KMS-11 (cell line): ENCODE measurements around the gene GLIS1.

Source experiments
- H2AFZ ChIP-seq: fragments of 200-600 bp; sonication (generic); 2 replicates; pipeline ENCODE4 v1.6.1; 2016; ENCODE audit warnings: antibody characterized with exemption, mixed run types, low read depth
- H3K27ac ChIP-seq: fragments of 200-600 bp; sonication (generic); 2 replicates; pipeline ENCODE4 v1.6.1; 2016; ENCODE audit warnings: mild to moderate bottlenecking, mixed run types
- H3K27me3 ChIP-seq: fragments of 200-600 bp; sonication (generic); 2 replicates; pipeline ENCODE4 v1.6.1; 2017; ENCODE audit warnings: mild to moderate bottlenecking, low read depth, mixed run types, moderate library complexity; ENCODE audit not compliant: insufficient read depth
- H3K36me3 ChIP-seq: fragments of 200-600 bp; sonication (generic); 2 replicates; pipeline ENCODE4 v1.6.1; 2017; ENCODE audit warnings: mild to moderate bottlenecking, mixed run types; ENCODE audit not compliant: insufficient read depth
- H3K4me1 ChIP-seq: fragments of 200-600 bp; sonication (generic); 2 replicates; pipeline ENCODE4 v1.6.1; 2016; ENCODE audit warnings: mild to moderate bottlenecking, low read depth, mixed run types; ENCODE audit not compliant: poor library complexity, severe bottlenecking
- H3K4me2 ChIP-seq: fragments of 200-600 bp; sonication (generic); 2 replicates; pipeline ENCODE4 v1.7.0; 2016; ENCODE audit warnings: mild to moderate bottlenecking, mixed run types
- H3K4me3 ChIP-seq: fragments of 200-600 bp; sonication (generic); IDR thresholded peaks from 2 replicates; pipeline ENCODE4 v1.6.1; 2017; ENCODE audit warnings: low read depth, low read length, mixed read lengths; ENCODE audit not compliant: insufficient read depth
- H3K79me2 ChIP-seq: fragments of 200-600 bp; sonication (generic); 2 replicates; pipeline ENCODE4 v1.6.1; 2016; ENCODE audit warnings: low read depth, mixed run types; ENCODE audit not compliant: insufficient read depth
- H3K9ac ChIP-seq: fragments of 200-600 bp; sonication (generic); 2 replicates; pipeline ENCODE4 v1.6.1; 2016; ENCODE audit warnings: mild to moderate bottlenecking, mixed run types
- H4K20me1 ChIP-seq: fragments of 200-600 bp; sonication (generic); 2 replicates; pipeline ENCODE4 v1.6.1; 2016; ENCODE audit warnings: mild to moderate bottlenecking, mixed run types; ENCODE audit not compliant: insufficient read depth
- CTCF ChIP-seq: fragments of 200-600 bp; sonication (generic); conservative IDR thresholded peaks from 2 replicates; pipeline ENCODE4 v1.6.1; 2017; ENCODE audit warnings: low read depth, mild to moderate bottlenecking, antibody characterized with exemption, low read length, moderate library complexity, mixed read lengths

Gene GLIS1

GRCh38 chr1:53688381-53689102 is 50.4 kb downstream of the GLIS1 start:
- Histone ChIP-seq H3K27ac (no peak overlapping the region), H3K9ac (no peak overlapping the region), H2AFZ (no peak overlapping the region), H4K20me1 (no peaks in the 10 kb centered on the region), H3K4me2 (no peak overlapping the region), H3K36me3 (no peaks in the 10 kb centered on the region), H3K4me3 (no peak overlapping the region), H3K27me3 (no peaks in the 10 kb centered on the region), H3K4me1 (peaks cover 3% of the 10 kb centered on the region), H3K79me2 (no peaks in the 10 kb centered on the region)
- TF ChIP-seq CTCF = peak; percentile 49

GRCh38 chr1:53687901-53688300 is 51.1 kb downstream of the GLIS1 start:
- no peak overlapping the region for H3K9ac ChIP-seq
- no peaks in the 10 kb centered on the region for H4K20me1 ChIP-seq
- no peaks in the 10 kb centered on the region for H3K36me3 ChIP-seq
- H2AFZ ChIP-seq = no peak overlapping the region
- H3K4me1 ChIP-seq = peaks cover 3% of the 10 kb centered on the region
- no peak overlapping the region for H3K27ac ChIP-seq
- H3K27me3 ChIP-seq = no peaks in the 10 kb centered on the region
- TF ChIP-seq CTCF = no peak
- H3K4me3 ChIP-seq = no peak overlapping the region
- no peaks in the 10 kb centered on the region for H3K79me2 ChIP-seq
- no peak overlapping the region for H3K4me2 ChIP-seq

GRCh38 chr1:53687426-53687825 is 51.5 kb downstream of the GLIS1 start:
- no peaks in the 10 kb centered on the region for H3K36me3 ChIP-seq
- no peaks in the 10 kb centered on the region for H3K79me2 ChIP-seq
- no peaks in the 10 kb centered on the region for H3K27me3 ChIP-seq
- no peak overlapping the region for H3K4me2 ChIP-seq
- H3K9ac ChIP-seq = no peak overlapping the region
- TF ChIP-seq CTCF = no peak
- H3K4me1 ChIP-seq = peaks cover 6% of the 10 kb centered on the region
- H3K27ac ChIP-seq = no peak overlapping the region
- H2AFZ ChIP-seq = no peak overlapping the region
- H4K20me1 ChIP-seq = no peaks in the 10 kb centered on the region
- no peak overlapping the region for H3K4me3 ChIP-seq

GRCh38 chr1:53686965-53687267 is 52.0 kb downstream of the GLIS1 start:
- H3K27me3 ChIP-seq = no peaks in the 10 kb centered on the region
- H2AFZ ChIP-seq = no peak overlapping the region
- no peak overlapping the region for H3K4me3 ChIP-seq
- no peaks in the 10 kb centered on the region for H4K20me1 ChIP-seq
- H3K9ac ChIP-seq = no peak overlapping the region
- H3K4me2 ChIP-seq = no peak overlapping the region
- no peak overlapping the region for H3K27ac ChIP-seq
- H3K4me1 ChIP-seq = peaks cover 9% of the 10 kb centered on the region
- H3K79me2 ChIP-seq = no peaks in the 10 kb centered on the region
- no peaks in the 10 kb centered on the region for H3K36me3 ChIP-seq
- TF ChIP-seq CTCF = no peak
